ENCODE data around the gene NUP93.
A peak's percentile ranks its signal among the peaks of the same experiment; 100 is the strongest.
"Not testable (repeated sequence)": the region's sequence is repeated elsewhere in the genome, so short reads cannot be mapped to it uniquely, and the experiment has no call there.

NUP93 gene

GRCh38 chr16:56781528-56781961 is 51.6 kb downstream of the NUP93 start:
- DNase-seq, result no peak

GRCh38 chr16:56783344-56783743 is 53.4 kb downstream of the NUP93 start:
- DNase-seq, result no peak

GRCh38 chr16:56785317-56785716 is 55.4 kb downstream of the NUP93 start:
- DNase-seq, result no peak

GRCh38 chr16:56787167-56787566 is 57.2 kb downstream of the NUP93 start:
- DNase-seq, result no peak

GRCh38 chr16:56788435-56788834 is 58.5 kb downstream of the NUP93 start:
- DNase-seq, result no peak

GRCh38 chr16:56789360-56789759 is 59.4 kb downstream of the NUP93 start:
- peak; percentile 7 to 55 for DNase-seq

GRCh38 chr16:56792967-56793366 is 63.0 kb downstream of the NUP93 start:
- DNase-seq, result peak; percentile 47 to 68

GRCh38 chr16:56793492-56793891 is 63.6 kb downstream of the NUP93 start:
- DNase-seq, result peak in 1 of 2 experiments; percentile 13

- peak in 1 of 2 experiments; percentile 7 for DNase-seq
Measured at GRCh38 chr16:56795011-56795410, 65.1 kb downstream of the NUP93 start.

GRCh38 chr16:56797038-56797437 is 67.1 kb downstream of the NUP93 start:
- DNase-seq, result not testable (repeated sequence)

- no peak for DNase-seq
Measured at GRCh38 chr16:56797861-56798260, 67.9 kb downstream of the NUP93 start.

- no peak for DNase-seq
Measured at GRCh38 chr16:56798955-56799354, 69.0 kb downstream of the NUP93 start.

GRCh38 chr16:56800355-56800754 is 70.4 kb downstream of the NUP93 start:
- DNase-seq, result no peak

GRCh38 chr16:56801762-56802161 is 71.8 kb downstream of the NUP93 start:
- no peak for DNase-seq

GRCh38 chr16:56807011-56807675 is 77.2 kb downstream of the NUP93 start:
- no peak for DNase-seq

- DNase-seq, result not testable (repeated sequence)
Measured at GRCh38 chr16:56807676-56808067, 77.7 kb downstream of the NUP93 start.

GRCh38 chr16:56810954-56811353 is 81.0 kb downstream of the NUP93 start:
- no peak for DNase-seq

- not testable (repeated sequence) for DNase-seq
Measured at GRCh38 chr16:56811602-56812001, 81.7 kb downstream of the NUP93 start.

GRCh38 chr16:56812884-56813283 is 83.0 kb downstream of the NUP93 start:
- peak in 1 of 2 experiments; percentile 2 for DNase-seq

- no peak for DNase-seq
Measured at GRCh38 chr16:56814537-56815432, 84.9 kb downstream of the NUP93 start.

- DNase-seq, result no peak
Measured at GRCh38 chr16:56815721-56816120, 85.8 kb downstream of the NUP93 start.

- DNase-seq, result no peak
Measured at GRCh38 chr16:56817056-56817455, 87.1 kb downstream of the NUP93 start.

- DNase-seq, result no peak
Measured at GRCh38 chr16:56817938-56818337, 88.0 kb downstream of the NUP93 start.

Data from NCI-H2081 (cell line).